OCI-LY3 (cell line): ENCODE data around the gene PIP5K1C.

Experiments
- CTCF ChIP-seq: fragments of 200-600, 300-600 bp; sonication (generic); IDR thresholded peaks from 2 replicates; pipeline ENCODE4 v1.5.1; 2014; ENCODE audit warnings: antibody characterized with exemption, low read length, low read depth
- EZH2phosphoT487 ChIP-seq: fragments of 200-600 bp; shearing (Covaris generic); IDR thresholded peaks from 2 replicates; pipeline ENCODE4 v1.6.1; 2018; ENCODE audit warnings: antibody characterized with exemption, mixed run types, low read depth

DNA sequence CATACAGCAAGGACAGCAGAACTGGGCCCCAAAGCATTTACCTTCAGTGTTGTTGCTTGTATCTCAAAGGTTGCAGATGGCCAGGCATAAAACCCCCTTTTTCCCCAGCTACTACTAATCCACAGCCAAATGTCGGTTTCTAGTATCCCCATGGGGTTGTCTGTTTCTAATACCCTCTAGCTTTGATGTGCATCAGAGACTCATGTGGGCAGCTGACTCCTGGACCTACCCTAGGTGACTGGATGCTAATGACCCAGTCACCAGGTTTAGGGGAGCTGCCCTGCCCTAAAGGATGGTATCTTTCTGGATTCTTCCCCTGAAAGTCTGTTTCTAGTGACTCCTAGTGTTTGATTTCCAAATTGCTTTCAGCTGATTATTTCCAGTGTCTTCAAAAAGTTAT lies 31.8 kb upstream of the PIP5K1C start:
- no peak for TF ChIP-seq CTCF
- TF ChIP-seq EZH2phosphoT487, result no peak
